Activated CD4-positive, CD25-positive, alpha-beta regulatory T cell treated with anti-CD3 and anti-CD28 coated beads, Interleukin-2, amount 50 U/mL, for 16 hours (primary cell): ENCODE results near the gene TMEM179.
A peak's percentile ranks its signal among the peaks of the same experiment; 100 is the strongest.
"Not testable (repeated sequence)": the region's sequence is repeated elsewhere in the genome, so short reads cannot be mapped to it uniquely, and the experiment has no call there.

Experiments used
- DNase-seq: peaks from one replicate; pipeline ENCODE4 v3.0.0-alpha.2; 2020; ENCODE audit warnings: low read depth, low spot score

Gene TMEM179

DNA sequence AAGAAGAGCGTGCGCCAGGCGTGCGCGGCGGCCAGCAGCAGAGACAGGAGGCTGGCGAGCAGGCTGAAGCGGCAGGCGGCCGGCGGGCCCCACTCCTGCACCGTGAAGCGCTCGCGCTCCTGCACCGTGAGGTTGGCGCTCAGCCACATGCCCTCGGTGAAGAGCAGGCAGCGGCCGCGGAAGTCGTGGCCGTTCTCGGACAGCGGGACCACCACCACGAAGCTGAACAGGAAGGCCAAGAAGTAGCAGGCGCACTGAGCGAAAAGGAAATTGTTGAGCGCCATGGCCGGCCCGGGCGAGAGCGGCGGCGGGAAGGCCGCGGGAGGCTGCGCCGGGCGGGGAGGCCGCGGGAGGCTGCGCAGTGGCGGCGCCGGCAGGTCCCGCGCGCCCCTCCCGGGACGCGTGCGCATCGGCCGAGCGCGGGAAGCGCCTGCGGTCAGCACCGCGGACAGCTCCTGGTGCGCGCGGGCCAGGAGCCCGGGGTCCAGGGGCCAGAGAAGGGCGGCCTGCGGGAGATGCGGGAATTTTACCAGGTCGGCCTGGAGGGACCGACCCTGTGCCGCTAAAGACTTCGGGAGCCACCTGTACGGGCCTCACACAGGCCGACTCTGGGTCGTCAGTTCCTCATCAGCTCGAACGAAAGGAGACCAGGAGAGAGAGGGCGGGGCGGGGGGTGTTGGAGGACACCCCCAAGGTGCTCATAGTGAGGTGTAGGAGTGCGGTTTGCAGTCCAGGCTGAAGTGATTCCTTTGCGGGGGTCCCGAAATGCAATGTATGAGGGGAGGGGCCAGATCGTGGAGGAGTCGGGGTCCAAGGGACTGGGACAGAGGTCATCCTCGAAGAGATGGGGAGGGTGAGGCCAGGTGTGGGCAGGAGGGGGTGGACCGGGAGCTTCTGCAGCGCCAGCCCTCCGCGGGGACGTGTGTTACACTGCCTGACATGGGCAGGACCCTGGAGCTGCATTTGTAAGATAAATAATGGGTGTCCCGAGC is at the start of gene TMEM179:
Gene TMEM179, minus strand, starts transcription at position 315 of the 992 bp plus-strand sequence. Its CDS starts 31 bp downstream, at position 284.
- no peak for DNase-seq

DNA sequence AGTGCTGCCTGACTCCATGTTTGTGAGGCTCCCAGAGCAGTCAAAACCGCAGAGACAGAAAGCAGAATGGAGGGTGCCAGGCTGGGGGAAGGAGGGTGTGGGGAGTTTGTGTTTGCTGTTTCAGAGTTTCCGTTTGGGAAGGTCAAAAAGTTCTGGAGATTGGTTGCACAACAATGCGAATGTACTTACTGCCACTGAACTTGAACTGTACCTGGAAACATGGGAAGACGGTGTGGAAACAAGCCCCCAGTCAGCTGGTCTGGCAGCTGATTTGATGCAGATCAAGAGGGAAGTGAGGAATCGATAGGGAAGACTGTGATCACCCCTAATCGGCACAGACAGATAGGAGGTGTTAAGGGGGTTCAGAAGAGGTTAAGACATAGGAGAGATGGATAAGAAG is 49.5 kb upstream of the TMEM179 start:
- no peak for DNase-seq

DNA sequence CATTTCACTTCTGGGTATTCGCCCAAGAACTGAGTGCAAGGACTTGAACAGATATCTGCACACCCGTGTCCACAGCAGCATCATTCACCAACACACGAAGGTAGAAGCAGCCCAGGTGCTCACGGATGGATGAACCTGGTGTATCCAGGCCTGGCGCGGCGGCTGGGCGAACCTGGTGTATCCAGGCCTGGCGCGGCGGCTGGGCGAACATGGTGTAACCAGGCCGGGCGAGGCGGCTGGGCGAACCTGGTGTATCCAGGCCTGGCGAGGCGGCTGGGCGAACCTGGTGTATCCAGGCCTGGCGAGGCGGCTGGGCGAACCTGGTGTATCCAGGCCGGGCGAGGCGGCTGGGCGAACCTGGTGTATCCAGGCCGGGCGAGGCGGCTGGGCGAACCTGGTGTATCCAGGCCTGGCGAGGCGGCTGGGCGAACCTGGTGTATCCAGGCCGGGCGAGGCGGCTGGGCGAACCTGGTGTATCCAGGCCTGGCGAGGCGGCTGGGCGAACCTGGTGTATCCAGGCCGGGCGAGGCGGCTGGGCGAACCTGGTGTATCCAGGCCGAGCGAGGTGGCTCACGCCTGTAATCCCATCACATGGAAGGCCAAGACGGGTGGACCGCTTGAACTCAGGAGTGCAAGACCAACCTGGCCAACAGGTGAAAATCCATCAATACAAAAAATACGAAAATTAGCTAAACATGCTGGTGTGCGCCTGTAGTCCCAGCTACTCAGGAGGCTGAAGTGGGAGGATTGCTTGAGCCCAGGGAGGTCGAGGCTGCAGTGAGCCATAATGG is 48.8 kb upstream of the TMEM179 start:
- DNase-seq, result not testable (repeated sequence)

DNA sequence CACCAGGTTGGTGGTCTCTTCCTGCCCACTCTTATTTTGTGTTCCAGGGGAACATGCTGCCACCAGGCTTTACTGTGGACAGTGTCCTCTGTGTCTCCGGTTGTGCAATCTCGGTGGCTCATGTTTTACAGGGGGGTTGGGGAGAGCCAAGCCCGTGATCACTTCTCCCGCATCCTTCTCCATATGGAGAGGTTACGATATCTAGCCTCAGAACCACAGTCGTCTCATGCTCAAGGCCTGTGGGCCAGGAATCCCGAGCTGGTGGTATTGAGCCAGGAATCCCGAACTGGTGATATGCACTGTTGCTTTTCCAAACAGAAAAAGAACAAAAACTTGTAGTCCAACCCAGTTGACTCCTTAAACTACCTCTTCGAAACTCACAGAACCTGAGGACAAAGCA is 47.8 kb upstream of the TMEM179 start:
- no peak for DNase-seq

DNA sequence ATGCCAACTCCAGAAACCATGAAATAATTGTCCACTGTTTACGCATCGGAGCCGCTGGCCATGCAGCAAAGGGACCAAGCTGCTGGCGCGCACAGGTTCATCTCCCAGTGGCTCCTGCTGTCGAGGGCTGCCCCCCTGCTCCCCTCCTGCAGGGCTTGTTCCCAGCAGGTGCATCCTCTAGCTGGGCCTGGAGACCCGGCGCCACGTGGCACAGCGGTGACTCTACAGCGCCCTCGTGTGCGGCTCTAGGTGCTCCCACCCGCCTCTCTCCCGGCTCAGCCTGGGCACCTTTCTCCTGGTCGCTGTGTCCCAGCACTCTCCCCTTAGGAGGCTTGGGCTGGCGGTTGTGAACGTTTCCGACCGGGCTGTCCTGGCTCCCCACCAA is 47.3 kb upstream of the TMEM179 start:
- DNase-seq, result no peak

DNA sequence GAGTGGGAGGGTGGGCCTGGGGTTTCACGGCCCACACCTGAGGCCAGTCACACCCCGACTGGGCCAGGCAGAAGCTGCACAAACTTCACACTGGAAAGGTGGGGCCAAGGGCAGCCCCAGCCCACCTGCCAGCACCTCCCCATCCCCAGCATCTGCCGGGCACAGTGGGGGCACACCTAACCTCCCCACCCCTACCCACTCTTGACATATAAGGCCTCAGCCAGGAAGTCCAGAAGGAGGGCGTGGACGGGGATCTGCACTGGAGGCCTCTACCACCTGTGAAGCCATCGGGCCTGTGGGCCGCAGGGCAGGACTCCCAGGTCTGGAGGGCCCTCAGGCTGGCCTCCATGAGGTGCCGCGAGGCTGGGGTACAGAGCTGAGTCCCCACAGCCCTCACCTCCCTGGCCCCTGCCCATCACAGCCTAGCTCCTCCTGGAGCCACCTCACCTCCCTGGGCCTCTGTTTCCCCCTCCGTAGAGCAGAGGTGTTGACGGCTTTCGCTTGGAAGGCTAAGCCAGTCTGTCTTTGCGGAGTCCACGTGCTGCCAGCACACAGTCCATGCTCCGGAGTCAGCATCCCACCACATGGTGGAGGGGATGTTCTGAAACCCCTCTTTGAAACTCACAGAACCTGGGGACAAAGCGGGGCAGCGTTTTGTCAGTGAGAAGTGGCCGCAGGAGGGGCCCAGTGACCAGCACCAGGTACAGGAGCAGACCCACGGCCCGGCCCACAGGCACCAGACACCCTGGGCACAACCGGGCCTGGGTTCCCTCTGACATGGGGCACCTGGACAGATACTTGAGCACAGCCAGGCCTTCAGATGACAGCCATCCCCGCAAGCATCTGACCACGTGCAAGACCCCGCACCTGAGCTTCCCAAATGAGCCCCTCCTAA is 46.7 kb upstream of the TMEM179 start:
- DNase-seq, result no peak

DNA sequence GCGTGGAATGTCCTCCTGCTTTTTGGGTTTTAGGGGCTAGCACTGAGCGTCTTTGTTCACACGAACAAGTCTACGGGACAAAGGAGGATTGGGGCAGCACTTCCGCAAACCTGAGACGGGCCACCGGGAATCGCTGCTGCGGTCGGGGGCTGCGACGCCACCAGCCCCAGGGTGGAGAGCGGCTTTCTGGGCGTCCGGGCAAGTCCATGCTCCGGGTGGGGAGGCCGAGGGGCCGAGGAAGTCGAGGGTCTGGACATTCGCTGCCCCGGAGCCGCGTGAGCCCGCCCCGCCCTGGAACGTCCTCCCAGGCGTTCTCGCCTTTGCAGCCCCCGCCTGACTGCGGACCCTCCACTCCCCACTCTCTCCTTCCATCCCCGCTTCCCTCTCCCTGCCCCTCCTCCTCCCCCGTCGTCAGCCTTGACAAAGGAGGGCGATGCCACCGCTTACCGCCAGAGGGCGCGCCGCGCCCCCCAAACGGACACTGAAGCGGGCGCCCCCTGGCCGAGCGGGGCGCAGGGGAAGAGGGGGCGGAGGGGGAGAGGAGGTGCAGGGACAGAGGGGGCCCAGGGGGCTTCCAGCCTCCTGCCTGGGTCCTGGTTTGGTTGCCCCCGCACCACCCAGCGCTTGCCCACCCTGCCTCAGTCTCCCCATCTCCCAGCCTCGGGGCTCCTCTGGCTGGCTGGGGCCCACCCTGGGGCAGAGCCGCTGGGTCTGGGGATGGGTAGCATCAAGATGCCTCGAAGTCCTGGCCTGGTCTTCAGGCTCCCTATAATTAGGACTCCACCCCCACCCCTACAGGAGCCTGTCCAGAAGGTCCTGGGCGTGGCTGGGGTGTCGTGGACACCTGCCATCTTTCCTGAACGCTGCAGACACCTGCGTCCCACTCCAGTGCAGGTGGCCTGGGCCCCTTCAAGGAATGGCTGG is 45.7 kb upstream of the TMEM179 start:
- DNase-seq, result peak; percentile 37

DNA sequence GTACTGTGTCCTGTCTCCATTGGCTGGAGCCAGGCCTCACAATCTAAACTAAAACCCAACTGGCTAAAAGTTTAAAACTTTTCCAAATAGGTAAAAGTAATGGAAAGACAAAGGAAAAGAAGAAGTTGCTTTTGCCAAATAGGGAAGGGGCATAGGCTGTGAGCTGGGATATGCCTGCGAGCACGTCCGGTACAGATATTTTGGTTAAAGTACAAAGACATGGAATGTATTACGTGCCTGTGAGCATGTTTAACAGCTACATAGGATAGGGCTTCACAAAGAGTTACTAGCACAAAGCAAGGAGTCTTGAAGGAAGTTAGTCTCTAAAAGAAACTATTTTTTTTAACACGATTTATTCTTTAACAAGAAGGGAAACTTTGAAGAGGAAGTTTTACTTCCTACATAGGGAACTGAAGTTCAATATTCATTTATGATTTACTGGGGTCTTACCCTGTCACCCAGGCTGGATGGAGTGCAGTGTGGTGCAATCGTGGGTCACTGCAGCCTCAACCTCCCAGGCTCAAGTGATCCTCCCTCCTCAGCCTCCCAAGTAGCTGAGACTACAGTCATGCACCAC is 43.0 kb upstream of the TMEM179 start:
- DNase-seq, result no peak

DNA sequence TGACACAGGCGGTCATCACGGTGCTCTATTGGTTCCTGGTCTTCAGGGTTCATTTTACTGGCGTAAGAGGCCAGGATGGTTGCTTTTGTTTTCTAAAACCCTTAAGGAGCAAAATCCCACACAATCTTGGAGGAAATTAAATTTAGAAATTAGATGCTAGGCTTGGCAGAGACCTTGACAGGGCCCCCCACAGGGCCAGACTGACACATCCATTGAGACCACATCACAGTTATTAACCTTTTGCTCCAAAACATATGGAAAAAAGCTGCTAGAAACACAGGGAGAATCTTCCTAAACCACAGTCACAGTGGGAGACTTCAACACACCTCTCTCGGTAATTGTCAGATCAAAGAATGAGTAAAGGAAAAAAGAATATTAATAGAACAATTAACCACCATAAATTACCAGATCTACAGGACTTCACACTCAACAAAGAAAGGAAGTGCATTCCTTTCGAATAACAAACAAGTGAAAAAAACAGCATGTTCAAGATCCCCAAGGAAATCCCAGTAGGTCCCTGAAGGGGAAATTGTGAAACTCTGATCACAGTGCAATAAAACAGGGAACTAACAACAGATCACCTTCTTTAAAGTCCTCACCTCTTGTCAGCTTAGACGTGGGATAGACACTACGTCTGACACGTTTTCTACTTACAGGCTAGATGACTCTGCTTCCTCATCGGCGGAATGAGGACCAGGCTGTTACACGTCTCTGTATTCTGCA is 40.2 kb upstream of the TMEM179 start:
- DNase-seq, result no peak

DNA sequence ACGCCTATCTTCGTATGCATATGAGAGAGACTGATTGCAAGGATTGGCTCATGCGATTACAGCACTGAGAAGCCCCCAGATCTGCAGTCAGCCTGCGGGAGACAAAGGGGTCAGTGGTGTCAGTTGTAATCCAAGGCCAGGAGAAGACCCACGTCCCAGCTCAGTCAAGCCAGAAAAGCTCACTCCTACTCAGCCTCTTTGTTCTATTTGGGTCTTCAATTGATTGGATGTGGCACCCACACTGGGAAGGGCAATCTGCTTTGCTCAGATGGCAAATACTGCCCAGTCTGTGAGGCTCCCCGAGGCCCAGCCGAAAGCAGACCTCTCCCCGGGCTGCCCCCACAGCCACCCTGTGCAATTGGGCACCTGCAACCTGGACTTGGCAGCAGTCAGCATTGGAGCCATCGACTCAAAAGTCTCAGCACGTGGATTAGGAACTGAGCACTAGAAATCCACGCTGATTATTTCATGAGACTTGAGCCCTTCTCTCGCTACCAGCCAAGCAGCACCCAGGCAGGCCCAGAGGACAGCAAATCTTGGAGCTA is 39.6 kb upstream of the TMEM179 start:
- no peak for DNase-seq

DNA sequence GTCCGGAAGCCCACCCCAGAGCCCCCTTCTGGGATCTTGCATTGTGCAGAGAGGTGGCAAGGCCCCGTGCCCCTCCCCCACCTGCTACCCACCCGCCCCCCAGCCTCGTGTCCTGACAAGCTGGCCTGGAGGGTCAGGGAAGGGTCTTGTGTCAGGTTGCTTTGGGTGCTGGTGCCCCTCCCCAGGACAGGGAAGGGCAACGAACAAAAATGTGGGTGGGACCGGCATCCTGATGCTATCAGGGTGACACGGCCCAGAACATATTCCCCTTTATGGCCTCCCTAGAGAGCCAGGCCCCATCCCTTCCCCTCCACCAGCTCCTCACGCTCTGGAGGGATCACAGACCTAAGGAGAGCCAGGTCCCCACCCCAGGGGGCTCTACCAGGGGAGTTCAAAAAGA is 38.7 kb upstream of the TMEM179 start:
- DNase-seq, result no peak

DNA sequence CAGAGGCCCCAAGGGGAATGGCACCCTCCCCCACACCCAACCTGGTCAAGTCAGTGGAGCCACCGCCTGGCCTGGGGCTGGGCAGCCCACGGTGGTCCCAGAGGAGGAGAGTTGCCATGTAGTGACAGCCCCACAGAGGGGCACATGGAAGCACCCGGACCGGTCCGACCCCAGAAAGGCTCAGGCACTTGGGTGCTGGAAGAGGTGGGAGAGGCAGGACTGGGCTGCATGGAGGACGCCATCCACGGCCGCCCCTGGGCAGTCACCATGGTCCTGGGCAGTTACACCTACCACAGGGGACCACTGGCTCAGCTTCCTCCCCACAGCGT is 37.9 kb upstream of the TMEM179 start:
- no peak for DNase-seq

DNA sequence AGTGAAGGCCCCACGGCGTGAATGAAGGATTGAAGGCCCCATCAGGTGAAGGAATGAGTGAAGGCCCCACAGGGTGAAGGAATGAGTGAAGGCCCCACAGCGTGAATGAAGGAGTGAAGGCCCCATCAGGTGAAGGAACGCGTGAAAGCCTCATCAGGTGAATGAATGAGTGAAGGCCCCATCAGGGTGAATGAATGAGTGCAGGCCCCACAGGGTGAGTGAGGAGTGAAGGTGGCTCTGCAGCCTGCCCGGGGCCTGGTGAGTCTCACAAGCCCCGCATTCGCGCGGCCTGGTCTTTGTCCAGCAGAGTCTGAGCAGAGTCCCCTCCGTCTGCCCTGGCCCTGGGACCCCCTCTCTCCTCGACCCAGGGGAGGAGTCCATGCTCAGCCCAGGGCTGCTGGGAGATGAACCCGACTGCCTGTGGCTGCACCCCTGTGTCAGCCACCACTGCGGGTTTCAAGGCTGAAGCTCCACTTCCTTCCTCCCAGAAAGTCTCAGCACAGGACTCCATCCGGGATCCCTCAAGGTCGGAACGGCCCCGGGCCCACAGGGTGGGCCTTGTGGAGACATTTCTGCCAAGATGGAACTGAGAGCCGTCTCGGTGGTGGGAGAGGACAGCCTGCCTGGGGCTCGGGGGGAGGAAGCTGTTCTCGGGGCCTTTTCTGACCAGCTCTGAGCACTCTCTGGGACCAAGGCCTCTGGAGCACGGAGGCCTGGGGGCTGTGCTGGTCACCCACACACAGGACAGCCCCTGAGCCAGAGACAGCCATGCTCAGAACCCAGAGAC is 37.4 kb upstream of the TMEM179 start:
- no peak for DNase-seq

DNA sequence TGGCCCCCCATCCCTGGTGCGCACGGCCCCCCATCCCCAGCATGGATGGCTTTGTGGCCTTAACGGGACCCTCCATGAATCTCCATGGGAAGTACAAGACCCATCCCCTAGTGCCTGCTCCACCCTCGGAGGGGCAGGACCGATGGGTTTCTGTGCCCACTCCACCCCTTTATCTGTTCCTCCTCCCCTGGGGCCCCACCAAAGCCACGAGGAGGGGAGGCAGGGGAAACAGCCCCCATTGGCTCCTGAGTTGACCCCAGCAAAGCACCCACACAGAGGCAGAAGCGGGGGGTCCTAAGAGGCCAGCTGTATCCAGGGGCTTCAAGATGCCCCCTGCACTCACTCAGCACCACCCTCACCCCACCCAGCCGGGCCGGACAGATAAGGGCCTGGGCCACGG is 36.1 kb upstream of the TMEM179 start:
- DNase-seq, result no peak

DNA sequence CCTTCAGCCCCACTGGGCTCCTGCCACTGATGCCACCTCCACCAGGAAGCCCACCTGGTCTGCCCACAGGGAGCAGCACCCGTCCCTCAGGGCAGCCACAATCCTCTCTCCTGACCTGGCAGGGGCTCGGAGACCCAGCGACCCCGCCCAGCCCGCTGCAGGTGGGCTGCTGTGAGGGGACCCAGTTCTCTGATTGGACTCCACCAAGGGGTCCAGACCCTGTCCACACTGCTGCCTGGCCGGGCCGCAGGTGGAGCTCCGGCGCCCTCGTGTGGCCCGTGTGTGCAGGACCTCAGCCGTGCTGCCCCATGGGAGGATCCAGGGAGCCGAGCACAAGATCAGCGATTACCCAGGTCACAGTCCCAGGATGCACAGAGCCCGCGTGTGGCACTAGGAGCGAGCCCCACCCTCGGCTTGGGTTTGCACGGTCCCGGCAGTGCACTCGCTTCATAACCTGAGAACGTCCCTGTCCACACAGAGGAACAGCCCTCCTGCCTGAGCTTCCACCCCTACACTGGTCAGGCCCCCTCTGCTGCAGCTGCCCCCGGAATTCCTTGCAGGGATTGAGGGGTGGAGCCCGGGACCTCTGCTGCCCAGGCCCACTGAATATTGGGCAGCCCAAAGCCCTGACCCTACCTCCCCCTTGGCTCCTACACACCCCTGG is 35.4 kb upstream of the TMEM179 start:
- peak; percentile 4 for DNase-seq

DNA sequence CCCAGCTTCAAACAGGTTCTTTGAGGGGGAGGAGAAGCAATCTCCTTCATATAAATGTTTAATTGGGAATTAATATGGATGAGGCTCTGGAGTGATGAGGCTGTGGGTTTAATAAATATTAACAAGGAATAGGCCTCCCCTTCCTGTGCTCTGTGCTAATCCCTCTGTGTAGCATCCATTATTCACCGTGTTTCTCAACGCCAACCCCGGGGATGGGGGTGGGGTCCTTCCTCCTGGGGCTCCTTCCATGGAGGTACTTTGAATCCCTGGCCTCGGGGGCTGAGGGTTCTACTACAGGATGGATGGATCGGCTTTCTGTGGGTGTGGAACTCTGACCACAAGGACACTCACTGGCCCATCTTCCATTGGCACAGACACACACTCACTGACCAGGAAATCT is 34.9 kb upstream of the TMEM179 start:
- no peak for DNase-seq

DNA sequence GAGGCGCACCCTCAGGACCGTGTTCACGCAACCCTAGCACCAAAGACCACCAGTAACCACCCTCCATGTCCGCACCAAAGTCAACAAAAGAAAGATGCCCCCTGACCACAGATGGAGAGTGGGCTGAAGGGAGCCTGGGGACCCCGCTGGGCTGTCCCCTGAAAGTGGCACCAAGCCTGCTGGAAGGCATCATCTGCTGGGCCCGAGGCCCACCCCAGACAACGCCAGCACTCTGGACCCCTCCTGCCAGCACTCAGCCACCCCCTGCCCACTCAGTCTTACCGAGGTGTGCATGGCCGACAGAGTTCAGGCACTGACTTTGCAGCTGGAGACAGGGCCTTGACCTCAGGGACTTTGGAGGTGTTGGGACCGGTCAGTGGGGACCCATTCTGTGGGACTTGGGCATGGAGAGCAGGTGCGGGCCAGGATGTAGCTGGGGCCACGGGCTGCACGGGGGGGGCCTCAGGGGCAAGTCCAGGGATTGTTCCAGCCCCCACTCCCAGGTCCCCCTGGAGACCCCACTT is 34.4 kb upstream of the TMEM179 start:
- DNase-seq, result no peak

DNA sequence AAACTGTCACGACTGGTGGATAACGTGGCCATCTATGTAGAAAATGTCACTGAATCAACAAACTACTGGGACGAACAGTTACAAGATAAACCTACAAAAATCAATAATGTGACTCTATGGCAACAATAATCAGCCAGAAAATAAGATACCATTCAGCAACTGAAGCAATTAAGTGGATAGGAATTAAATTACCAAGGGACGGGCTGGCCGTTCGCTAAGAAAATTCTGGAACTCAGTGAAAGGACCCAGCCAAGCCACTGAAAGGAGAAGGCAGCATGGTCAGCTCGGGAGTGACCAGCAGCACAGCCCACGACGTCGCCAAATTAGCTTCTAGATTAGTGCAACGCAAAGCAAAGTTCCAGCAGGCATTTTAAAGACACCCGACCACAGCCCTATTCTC is 33.6 kb upstream of the TMEM179 start:
- no peak for DNase-seq
